IMR-90 (cell line): Measurements from ENCODE around the gene FGFR4.

Experiments
- BHLHE40 ChIP-seq: fragments of 150-350 bp; IDR thresholded peaks from 2 replicates; pipeline ENCODE4 v1.6.1; 2016; ENCODE audit warnings: mild to moderate bottlenecking, low read depth, low read length
- CEBPB ChIP-seq: IDR thresholded peaks from 2 replicates; pipeline ENCODE4 v1.6.1; 2012; ENCODE audit warnings: low read depth, low read length, improper control_type of control experiment
- CHD1 ChIP-seq: IDR thresholded peaks from 2 replicates; pipeline ENCODE4 v1.6.1; 2012; ENCODE audit warnings: low read depth, low read length, improper control_type of control experiment
- CTCF ChIP-seq: conservative IDR thresholded peaks from 2 replicates; pipeline ENCODE4 v1.5.1; 2012; ENCODE audit warnings: mild to moderate bottlenecking, low read depth, low read length, improper control_type of control experiment
- FOS ChIP-seq: fragments of 150-350 bp; IDR thresholded peaks from 2 replicates; pipeline ENCODE4 v1.6.1; 2016; ENCODE audit warnings: low read depth, low read length
- MAFK ChIP-seq: IDR thresholded peaks from 2 replicates; pipeline ENCODE4 v1.6.1; 2012; ENCODE audit warnings: low read depth, low read length, improper control_type of control experiment
- POLR2A ChIP-seq: IDR thresholded peaks from 2 replicates; pipeline ENCODE4 v1.6.1; 2012; ENCODE audit warnings: mild to moderate bottlenecking, low read depth, low read length
- RAD21 ChIP-seq: IDR thresholded peaks from 2 replicates; pipeline ENCODE4 v1.6.1; 2012; ENCODE audit warnings: low read length, improper control_type of control experiment
- RCOR1 ChIP-seq: IDR thresholded peaks from 2 replicates; pipeline ENCODE4 v1.6.1; 2012; ENCODE audit warnings: mild to moderate bottlenecking, low read length, improper control_type of control experiment; ENCODE audit not compliant: insufficient replicate concordance
- RFX5 ChIP-seq: IDR thresholded peaks from 2 replicates; pipeline ENCODE4 v1.8.0; 2012; ENCODE audit warnings: low read depth, mild to moderate bottlenecking, low read length, moderate library complexity
- SMC3 ChIP-seq: fragments of 150-350 bp; IDR thresholded peaks from 2 replicates; pipeline ENCODE4 v1.6.1; 2016; ENCODE audit warnings: low read depth, mild to moderate bottlenecking, antibody characterized with exemption, low read length, moderate library complexity
- USF2 ChIP-seq: fragments of 150-350 bp; IDR thresholded peaks from 2 replicates; pipeline ENCODE4 v1.6.1; 2017; ENCODE audit warnings: mild to moderate bottlenecking, antibody characterized with exemption, low read length, low read depth

DNA sequence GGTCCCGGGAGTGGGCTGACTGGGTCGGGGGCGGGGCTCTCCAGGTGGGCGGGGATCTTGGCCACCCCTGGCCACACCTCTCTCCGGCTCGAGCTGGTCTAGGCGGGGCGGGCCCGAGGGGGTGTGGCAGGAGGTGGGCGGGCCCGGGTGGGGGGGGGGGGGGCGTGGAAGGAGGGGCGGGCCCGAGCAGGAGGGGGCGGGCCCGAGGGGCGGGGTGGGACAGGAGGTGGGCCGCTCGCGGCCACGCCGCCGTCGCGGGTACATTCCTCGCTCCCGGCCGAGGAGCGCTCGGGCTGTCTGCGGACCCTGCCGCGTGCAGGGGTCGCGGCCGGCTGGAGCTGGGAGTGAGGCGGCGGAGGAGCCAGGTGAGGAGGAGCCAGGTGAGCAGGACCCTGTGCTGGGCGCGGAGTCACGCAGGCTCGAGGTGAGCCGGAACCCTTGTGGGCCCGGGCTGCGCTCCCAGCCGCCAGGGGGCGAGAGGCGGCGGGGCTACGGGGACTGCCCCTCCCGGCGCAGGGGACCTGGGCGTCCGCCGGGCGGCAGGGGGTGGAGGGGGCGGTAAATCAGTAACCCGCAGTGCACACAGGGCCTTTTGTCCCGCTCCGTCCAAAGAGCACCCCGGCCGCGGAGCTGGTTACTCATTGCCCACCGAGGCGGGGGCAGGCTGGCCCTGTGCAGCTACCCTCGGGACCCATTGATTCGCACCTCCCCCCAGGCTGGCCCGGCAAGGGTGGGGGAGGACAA lies at the start of gene FGFR4:
- TF ChIP-seq CTCF (peak; percentile 42), POLR2A (no peak), MAFK (no peak), SMC3 (no peak), USF2 (no peak), BHLHE40 (no peak), FOS (no peak), CEBPB (no peak), RFX5 (no peak), RAD21 (no peak), RCOR1 (no peak), CHD1 (no peak)
